ENCODE data around the gene CRISP2. TPM values are rescaled to one million over a fixed set of nuclear protein-coding genes. Genes with fewer than 3 reads are reported as not detected.
"Not testable (repeated sequence)": the region's sequence is repeated elsewhere in the genome, so short reads cannot be mapped to it uniquely, and the experiment has no call there.

Gene CRISP2
- total RNA-seq, 1 donor from 2014 or later = not detected

GRCh38 chr6:49732781-49733180 is 19.4 kb upstream of the CRISP2 start:
- no peak overlapping the region for H3K4me3 ChIP-seq (ENCODE audit: low read depth, low read length)
- no peaks in the 10 kb centered on the region for H3K27me3 ChIP-seq (ENCODE audit: control insufficient read depth, insufficient read depth, low read length)
- TF ChIP-seq CTCF (IDR thresholded peaks at IDR 0.05; ENCODE audit: insufficient read depth, low read length, severe bottlenecking) = no peak
- no peaks in the 10 kb centered on the region for H3K36me3 ChIP-seq (ENCODE audit: control insufficient read depth, insufficient read depth, low read length)
- DNase-seq (ENCODE audit: low read depth) (no peak), FAIRE-seq (no peak)

- DNase-seq (ENCODE audit: low read depth) (no peak), FAIRE-seq (no peak)
- no peak for TF ChIP-seq CTCF (IDR thresholded peaks at IDR 0.05; ENCODE audit: insufficient read depth, low read length, severe bottlenecking)
- Histone ChIP-seq H3K4me3 (ENCODE audit: low read depth, low read length) (no peak overlapping the region), H3K36me3 (ENCODE audit: control insufficient read depth, insufficient read depth, low read length) (no peaks in the 10 kb centered on the region), H3K27me3 (ENCODE audit: control insufficient read depth, insufficient read depth, low read length) (no peaks in the 10 kb centered on the region)
These were observed 16.9 kb upstream of the CRISP2 start for GRCh38 chr6:49730251-49730650.

GRCh38 chr6:49723917-49724316 is 10.6 kb upstream of the CRISP2 start:
- DNase-seq (ENCODE audit: low read depth); H3K4me3 ChIP-seq (ENCODE audit: low read depth, low read length); H3K36me3 ChIP-seq (ENCODE audit: control insufficient read depth, insufficient read depth, low read length); FAIRE-seq; H3K27me3 ChIP-seq (ENCODE audit: control insufficient read depth, insufficient read depth, low read length): not testable (repeated sequence)

GRCh38 chr6:49721297-49721696 is 8.0 kb upstream of the CRISP2 start:
- FAIRE-seq = no peak
- H3K4me3 ChIP-seq (ENCODE audit: low read depth, low read length) = no peak overlapping the region

GRCh38 chr6:49720372-49720771 is 7.0 kb upstream of the CRISP2 start:
- no peaks in the 10 kb centered on the region for H3K36me3 ChIP-seq (ENCODE audit: control insufficient read depth, insufficient read depth, low read length)
- H3K4me3 ChIP-seq (ENCODE audit: low read depth, low read length) = no peak overlapping the region
- H3K27me3 ChIP-seq (ENCODE audit: control insufficient read depth, insufficient read depth, low read length) = no peaks in the 10 kb centered on the region
- DNase-seq (ENCODE audit: low read depth) = no peak
- no peak for FAIRE-seq
- no peak for TF ChIP-seq CTCF (IDR thresholded peaks at IDR 0.05; ENCODE audit: insufficient read depth, low read length, severe bottlenecking)

More at GRCh38 chr6:49721297-49721696, 8.0 kb upstream of the CRISP2 start:
- TF ChIP-seq CTCF (IDR thresholded peaks at IDR 0.05; ENCODE audit: insufficient read depth, low read length, severe bottlenecking) = no peak
- Histone ChIP-seq H3K36me3 (ENCODE audit: control insufficient read depth, insufficient read depth, low read length) (no peaks in the 10 kb centered on the region), H3K27me3 (ENCODE audit: control insufficient read depth, insufficient read depth, low read length) (no peaks in the 10 kb centered on the region)
- DNase-seq (ENCODE audit: low read depth) = no peak

- FAIRE-seq (no peak), DNase-seq (ENCODE audit: low read depth) (no peak)
- Histone ChIP-seq H3K27me3 (ENCODE audit: control insufficient read depth, insufficient read depth, low read length) (no peaks in the 10 kb centered on the region), H3K36me3 (ENCODE audit: control insufficient read depth, insufficient read depth, low read length) (no peaks in the 10 kb centered on the region), H3K4me3 (ENCODE audit: low read depth, low read length) (no peak overlapping the region)
- TF ChIP-seq CTCF (IDR thresholded peaks at IDR 0.05; ENCODE audit: insufficient read depth, low read length, severe bottlenecking) = no peak
These were observed 14.9 kb downstream of the CRISP2 start for GRCh38 chr6:49698478-49698877.
